Measurements from ENCODE around the gene PDGFC.

The PDGFC gene

DNA sequence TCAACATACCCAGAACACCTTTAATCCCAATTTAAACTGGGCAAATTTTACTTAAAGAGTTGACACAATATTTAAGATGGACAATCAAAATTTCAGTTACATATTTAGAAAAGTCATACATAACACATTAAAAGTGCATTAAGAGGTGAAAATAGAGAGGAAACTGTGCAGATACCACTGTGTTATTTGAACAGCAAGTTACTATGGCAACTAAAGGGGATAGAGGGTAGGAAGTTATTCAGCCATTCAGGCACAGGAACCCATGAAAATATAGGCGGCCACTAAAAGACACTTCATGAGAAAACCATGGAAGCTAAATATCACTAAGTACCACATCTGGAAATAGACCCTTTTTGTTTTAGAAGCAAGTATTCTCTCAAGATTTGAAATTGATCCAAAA, 75.1 kb downstream of the PDGFC start:
- Mint-ChIP-seq H3K27me3 (ENCODE audit: low read depth) (no peaks in the 10 kb centered on the region), H3K36me3 (ENCODE audit: low read depth) (no peaks in the 10 kb centered on the region), H3K4me3 (no peak overlapping the region), H3K9me3 (no peaks in the 10 kb centered on the region), H3K4me1 (peaks cover 13% of the 10 kb centered on the region), H3K27ac (no peak overlapping the region)
- TF ChIP-seq, protein P1, sequence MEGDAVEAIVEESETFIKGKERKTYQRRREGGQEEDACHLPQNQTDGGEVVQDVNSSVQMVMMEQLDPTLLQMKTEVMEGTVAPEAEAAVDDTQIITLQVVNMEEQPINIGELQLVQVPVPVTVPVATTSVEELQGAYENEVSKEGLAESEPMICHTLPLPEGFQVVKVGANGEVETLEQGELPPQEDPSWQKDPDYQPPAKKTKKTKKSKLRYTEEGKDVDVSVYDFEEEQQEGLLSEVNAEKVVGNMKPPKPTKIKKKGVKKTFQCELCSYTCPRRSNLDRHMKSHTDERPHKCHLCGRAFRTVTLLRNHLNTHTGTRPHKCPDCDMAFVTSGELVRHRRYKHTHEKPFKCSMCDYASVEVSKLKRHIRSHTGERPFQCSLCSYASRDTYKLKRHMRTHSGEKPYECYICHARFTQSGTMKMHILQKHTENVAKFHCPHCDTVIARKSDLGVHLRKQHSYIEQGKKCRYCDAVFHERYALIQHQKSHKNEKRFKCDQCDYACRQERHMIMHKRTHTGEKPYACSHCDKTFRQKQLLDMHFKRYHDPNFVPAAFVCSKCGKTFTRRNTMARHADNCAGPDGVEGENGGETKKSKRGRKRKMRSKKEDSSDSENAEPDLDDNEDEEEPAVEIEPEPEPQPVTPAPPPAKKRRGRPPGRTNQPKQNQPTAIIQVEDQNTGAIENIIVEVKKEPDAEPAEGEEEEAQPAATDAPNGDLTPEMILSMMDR (IDR thresholded peaks at IDR 0.05; ENCODE audit: unreplicated experiment in 3 of 3), result no peak

DNA sequence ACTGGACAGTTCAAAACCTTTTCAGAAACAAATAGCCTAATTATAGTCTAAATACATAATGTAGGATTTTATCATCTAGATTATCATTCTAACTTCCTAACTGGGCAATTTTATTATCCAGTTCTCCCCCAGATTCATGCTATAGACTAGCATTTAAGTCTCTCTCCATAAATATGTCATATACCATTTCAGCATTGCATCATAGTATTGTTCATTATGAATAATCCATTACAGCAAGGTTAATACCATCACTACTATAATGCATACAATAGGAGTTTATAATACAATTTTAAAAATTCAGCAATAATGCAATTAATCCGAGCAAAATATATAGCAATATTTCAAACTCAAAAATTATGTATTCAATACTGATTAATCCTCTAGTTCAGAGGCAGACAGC, 77.4 kb downstream of the PDGFC start:
- Mint-ChIP-seq H3K4me3 (no peak overlapping the region), H3K36me3 (ENCODE audit: low read depth) (no peaks in the 10 kb centered on the region), H3K27ac (no peak overlapping the region), H3K4me1 (peaks cover 24% of the 10 kb centered on the region), H3K9me3 (no peaks in the 10 kb centered on the region), H3K27me3 (ENCODE audit: low read depth) (no peaks in the 10 kb centered on the region)
- TF ChIP-seq, protein P1 (IDR thresholded peaks at IDR 0.05; ENCODE audit: unreplicated experiment in 3 of 3), result no peak

DNA sequence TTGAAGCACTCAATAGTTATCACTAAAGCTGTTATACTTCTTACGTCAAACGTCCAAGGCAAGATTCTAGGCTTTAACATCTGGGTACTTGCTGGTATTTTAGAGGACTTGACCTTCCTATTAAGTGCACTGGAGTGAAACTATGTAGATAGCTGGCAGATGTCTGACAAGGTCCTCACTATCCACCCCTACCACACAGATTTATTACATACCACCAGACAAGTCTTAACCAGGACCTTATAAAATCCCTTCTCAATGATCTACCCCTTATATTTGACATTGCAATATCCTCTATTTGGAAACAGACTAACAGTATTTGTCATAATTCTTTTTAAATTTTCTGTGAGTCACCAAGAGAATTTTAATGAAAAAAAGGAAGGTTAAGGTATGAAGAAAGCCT, 78.8 kb downstream of the PDGFC start:
- Mint-ChIP-seq H3K36me3 (ENCODE audit: low read depth) (no peaks in the 10 kb centered on the region), H3K27ac (peak overlapping the region in 1 of 3 experiments; percentile 45), H3K4me3 (no peak overlapping the region), H3K27me3 (ENCODE audit: low read depth) (no peaks in the 10 kb centered on the region), H3K9me3 (peaks cover 2% of the 10 kb centered on the region), H3K4me1 (peaks cover 24% of the 10 kb centered on the region)
- TF ChIP-seq, protein P1 (IDR thresholded peaks at IDR 0.05; ENCODE audit: unreplicated experiment in 3 of 3), result no peak

DNA sequence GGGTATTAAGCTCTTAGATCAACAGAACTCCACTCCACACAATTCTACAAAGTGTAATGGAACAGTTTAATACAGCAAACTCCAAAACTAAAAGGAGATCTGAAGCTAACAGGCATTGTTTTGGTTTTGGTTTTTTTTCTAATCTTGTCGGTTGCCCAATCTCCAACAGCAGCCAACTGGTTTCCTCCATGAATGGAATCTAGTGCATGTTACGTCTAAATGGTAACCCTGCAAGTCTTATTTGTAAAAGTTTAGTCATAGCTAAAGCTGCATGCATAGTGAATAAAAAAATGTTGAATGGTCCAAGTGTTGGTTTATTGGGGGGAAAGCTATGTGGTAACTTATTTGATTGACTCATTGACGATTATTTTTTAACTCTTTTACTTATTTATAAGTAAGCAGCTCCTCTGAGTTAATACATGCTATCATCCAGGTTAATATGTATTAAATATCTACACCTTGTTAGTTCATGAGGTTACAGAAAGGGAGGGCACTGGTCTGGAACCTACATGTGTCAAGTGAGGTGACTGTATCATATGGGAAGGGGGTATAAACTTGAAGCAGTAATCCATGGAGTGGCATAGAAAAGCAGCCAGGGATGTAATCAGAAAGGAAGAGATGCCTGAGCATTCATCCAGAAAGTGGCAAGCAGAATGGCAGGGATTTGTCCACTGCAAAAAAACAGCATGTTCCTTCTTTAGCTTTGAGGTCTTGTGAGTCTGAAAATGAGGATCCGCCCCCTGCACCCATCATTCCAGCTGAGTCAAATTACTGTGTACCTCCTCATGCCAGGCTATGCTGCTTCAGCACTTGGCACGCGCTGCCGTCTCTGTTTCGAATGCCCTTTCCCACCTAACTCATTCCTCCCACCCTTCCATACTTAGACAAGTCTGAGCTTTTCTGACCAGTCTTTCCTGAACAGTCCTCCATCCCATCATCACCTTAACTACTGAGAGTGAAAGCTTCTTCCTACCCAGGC, 81.7 kb downstream of the PDGFC start:
- TF ChIP-seq, protein P1 (IDR thresholded peaks at IDR 0.05; ENCODE audit: unreplicated experiment in 3 of 3), result no peak
- Mint-ChIP-seq H3K4me1 (peaks cover 18% of the 10 kb centered on the region), H3K27ac (peak overlapping the region in 2 of 3 experiments; percentile 38 to 39), H3K4me3 (no peak overlapping the region), H3K27me3 (ENCODE audit: low read depth) (no peaks in the 10 kb centered on the region), H3K9me3 (peaks cover 9% of the 10 kb centered on the region), H3K36me3 (ENCODE audit: low read depth) (peaks cover 8% of the 10 kb centered on the region)

DNA sequence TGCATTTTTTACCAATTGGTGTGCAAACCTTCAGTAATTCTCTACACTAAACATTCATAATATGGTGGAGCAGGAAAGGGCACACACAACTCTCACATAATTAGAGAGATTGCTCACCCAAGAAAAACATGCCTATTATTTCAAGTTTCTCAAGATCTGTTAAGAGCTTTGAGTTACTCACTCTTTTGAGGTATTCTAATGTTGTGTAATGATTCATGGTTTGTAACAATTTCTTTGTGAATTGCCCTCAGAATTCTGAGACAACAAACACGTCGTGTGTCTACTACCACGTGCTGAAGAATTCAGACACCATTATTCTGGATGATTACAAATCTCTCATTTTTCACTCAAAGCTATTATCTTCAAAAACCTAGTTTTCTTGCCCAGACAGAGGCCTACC, 82.8 kb downstream of the PDGFC start:
- Mint-ChIP-seq H3K4me3 (no peak overlapping the region), H3K4me1 (peaks cover 18% of the 10 kb centered on the region), H3K27me3 (ENCODE audit: low read depth) (no peaks in the 10 kb centered on the region), H3K9me3 (peaks cover 11% of the 10 kb centered on the region), H3K27ac (peak overlapping the region in 2 of 3 experiments; percentile 26 to 39), H3K36me3 (ENCODE audit: low read depth) (peaks cover 8% of the 10 kb centered on the region)
- TF ChIP-seq, protein P1 (IDR thresholded peaks at IDR 0.05; ENCODE audit: unreplicated experiment in 3 of 3), result no peak
